ENCODE results near the gene PDE3A.

DNA sequence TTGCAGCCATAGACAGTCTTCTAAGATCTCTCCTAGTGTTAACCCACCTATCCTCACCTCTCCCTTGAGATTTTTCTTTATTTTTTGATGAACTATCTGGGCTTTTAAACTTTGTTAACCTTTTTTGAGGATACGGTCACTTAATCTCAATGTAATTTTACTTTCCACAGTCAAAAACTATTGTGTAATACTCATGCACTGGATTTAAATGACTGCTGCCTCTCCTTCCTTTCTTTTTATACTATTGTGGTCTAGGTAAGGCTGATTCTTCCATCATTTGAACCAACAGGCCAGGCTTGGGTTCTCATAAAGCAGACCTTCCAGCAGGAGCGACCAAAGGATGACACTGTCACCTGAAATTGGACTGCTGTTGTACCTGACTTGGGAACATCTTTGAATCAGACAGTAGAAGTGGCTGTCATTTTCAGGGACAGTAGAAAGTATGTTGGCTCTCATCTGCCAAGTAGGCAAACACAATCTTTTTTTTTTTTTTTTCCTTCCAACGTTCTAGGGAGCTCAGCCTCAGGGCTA lies 689 bp upstream of the PDE3A start:
- no peak for TF ChIP-seq POLR2A (IDR thresholded peaks at IDR 0.05)
- TF ChIP-seq, protein P1, sequence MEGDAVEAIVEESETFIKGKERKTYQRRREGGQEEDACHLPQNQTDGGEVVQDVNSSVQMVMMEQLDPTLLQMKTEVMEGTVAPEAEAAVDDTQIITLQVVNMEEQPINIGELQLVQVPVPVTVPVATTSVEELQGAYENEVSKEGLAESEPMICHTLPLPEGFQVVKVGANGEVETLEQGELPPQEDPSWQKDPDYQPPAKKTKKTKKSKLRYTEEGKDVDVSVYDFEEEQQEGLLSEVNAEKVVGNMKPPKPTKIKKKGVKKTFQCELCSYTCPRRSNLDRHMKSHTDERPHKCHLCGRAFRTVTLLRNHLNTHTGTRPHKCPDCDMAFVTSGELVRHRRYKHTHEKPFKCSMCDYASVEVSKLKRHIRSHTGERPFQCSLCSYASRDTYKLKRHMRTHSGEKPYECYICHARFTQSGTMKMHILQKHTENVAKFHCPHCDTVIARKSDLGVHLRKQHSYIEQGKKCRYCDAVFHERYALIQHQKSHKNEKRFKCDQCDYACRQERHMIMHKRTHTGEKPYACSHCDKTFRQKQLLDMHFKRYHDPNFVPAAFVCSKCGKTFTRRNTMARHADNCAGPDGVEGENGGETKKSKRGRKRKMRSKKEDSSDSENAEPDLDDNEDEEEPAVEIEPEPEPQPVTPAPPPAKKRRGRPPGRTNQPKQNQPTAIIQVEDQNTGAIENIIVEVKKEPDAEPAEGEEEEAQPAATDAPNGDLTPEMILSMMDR (IDR thresholded peaks at IDR 0.05) = no peak
